CD4-positive, alpha-beta memory T cell (primary cell): ENCODE data around the gene DNMT3A. TPM values are rescaled to one million over a fixed set of nuclear protein-coding genes. Genes with fewer than 3 reads are reported as not detected.
A peak's percentile ranks its signal among the peaks of the same experiment; 100 is the strongest.

Experiments
- CTCF ChIA-PET: fragments of 350-600 bp; sonication (Branson Sonifier 250); formaldehyde crosslinking; loops from one replicate; lab custom pipeline; 2021; ENCODE audit warnings: inconsistent platforms; ENCODE audit not compliant: partially characterized antibody; lab: Charles Lee
- POLR2A ChIA-PET: fragments of 350-600 bp; sonication (Branson Sonifier 250); formaldehyde crosslinking; loops from one replicate; lab custom pipeline; 2021; ENCODE audit not compliant: partially characterized antibody; lab: Charles Lee
- DNase-seq, 5 donors: peaks; one replicate each; pipeline versions ENCODE4 v3.0.0 to v3.0.0-alpha.2; 2020 to 2022; ENCODE audit warnings: mixed read lengths in 1 of 5
- H3K27ac ChIP-seq: one replicate; pipeline ENCODE4 v1.7.0; 2013; ENCODE audit warnings: low read depth, low read length
- H3K27me3 ChIP-seq: 2 replicates; pipeline ENCODE4 v1.7.0; 2013; ENCODE audit warnings: mild to moderate bottlenecking, low read length, moderate library complexity; ENCODE audit not compliant: insufficient read depth
- H3K36me3 ChIP-seq: 2 replicates; pipeline ENCODE4 v1.7.0; 2013; ENCODE audit warnings: mild to moderate bottlenecking, low read length, moderate library complexity; ENCODE audit not compliant: insufficient read depth
- H3K4me1 ChIP-seq: 2 replicates; pipeline ENCODE4 v1.7.0; 2013; ENCODE audit warnings: mild to moderate bottlenecking, low read length, moderate library complexity; ENCODE audit not compliant: insufficient read depth
- H3K4me3 ChIP-seq, 2 donors: one replicate each; pipeline ENCODE4 v1.7.0; 2013; ENCODE audit warnings: low read length in 2 of 2, mild to moderate bottlenecking in 1 of 2
- H3K9me3 ChIP-seq, 2 donors: one replicate each; pipeline ENCODE4 v1.7.0; 2013; ENCODE audit warnings: low read length in 2 of 2, control low read depth in 1 of 2; ENCODE audit not compliant: control insufficient read depth in 1 of 2
- H3K27ac Mint-ChIP-seq, 7 donors: one replicate each; pipeline ENCODE4 v1.8.0; 2020 to 2021; ENCODE audit warnings: mixed read lengths in 7 of 7, mild to moderate bottlenecking in 6 of 7, inconsistent platforms in 3 of 7, moderate library complexity in 3 of 7
- H3K27me3 Mint-ChIP-seq, 2 donors: one replicate each; pipeline ENCODE4 v1.8.0; 2020 to 2021; ENCODE audit warnings: mixed read lengths in 2 of 2
- H3K36me3 Mint-ChIP-seq, 2 donors: one replicate each; pipeline ENCODE4 v1.8.0; 2020 to 2021; ENCODE audit warnings: mixed read lengths in 2 of 2, inconsistent platforms in 1 of 2, mild to moderate bottlenecking in 1 of 2
- H3K4me1 Mint-ChIP-seq, 4 donors: one replicate each; pipeline ENCODE4 v1.8.0; 2020 to 2021; ENCODE audit warnings: mixed read lengths in 4 of 4, mild to moderate bottlenecking in 1 of 4
- H3K4me3 Mint-ChIP-seq, 8 donors: one replicate each; pipeline ENCODE4 v1.8.0; 2020 to 2021; ENCODE audit warnings: mixed read lengths in 8 of 8, mild to moderate bottlenecking in 7 of 8, moderate library complexity in 6 of 8, inconsistent platforms in 3 of 8
- H3K9me3 Mint-ChIP-seq, 8 donors: one replicate each; pipeline ENCODE4 v1.8.0; 2020 to 2021; ENCODE audit warnings: mixed read lengths in 8 of 8, mild to moderate bottlenecking in 5 of 8, inconsistent platforms in 3 of 8, moderate library complexity in 1 of 8
- intact Hi-C: fragments of 100-400 bp; cut with micrococcal nuclease; formaldehyde crosslinking; loops from one replicate; pipeline ENCODE4 v1.15.1; 2023
- polyA plus RNA-seq, 2 donors: library from polyadenylated mRNA; unstranded; fragments of 300-500 nt; fragmentation: Illumina TruSeq; gene quantifications; one replicate each; pipeline ENCODE4 v1.2.3, GENCODE V29; 2021
- total RNA-seq, 2 experiments: library from RNA; stranded (reverse); gene quantifications; one replicate each; pipeline ENCODE4 v1.2.3, GENCODE V29; 2021

DNMT3A gene
- total and polyA plus RNA-seq, 4 experiments from 2014 or later, result 7.5 to 71.6 (median 38.4) TPM

DNA sequence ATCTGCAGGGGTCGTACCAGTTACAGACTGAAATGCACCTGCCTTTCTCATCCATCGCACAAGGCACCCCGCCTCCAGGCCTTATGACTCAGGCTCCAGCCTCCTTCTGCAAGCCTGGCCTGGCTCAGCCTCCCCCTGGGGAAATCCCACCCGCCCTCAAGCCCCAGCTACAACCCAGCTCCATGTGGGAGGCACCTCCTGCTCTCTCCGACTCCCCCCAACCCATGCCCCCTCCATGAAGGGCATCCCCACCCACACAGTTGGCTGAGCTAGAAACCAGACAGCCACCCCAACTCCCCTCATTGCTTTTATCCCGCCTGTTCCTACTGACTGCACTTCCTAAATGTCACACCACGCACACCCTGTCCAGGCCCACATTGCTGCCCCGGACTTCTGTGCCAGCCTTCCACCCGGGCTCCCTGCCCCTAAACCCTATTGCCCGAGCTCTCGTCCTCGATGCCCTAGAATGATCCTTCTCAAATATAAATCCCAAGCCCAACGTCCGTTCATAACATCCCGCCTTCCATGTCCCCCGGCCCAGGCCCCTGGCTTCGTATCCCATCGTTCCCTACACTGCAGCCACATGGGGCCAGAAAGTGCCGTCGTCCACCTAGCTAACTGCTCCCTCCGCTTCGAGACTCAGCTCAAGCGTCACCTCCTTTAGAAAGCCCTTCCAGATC lies 9.9 kb downstream of the DNMT3A start:
- peaks cover 0 to 12% (median 7%) of the 10 kb centered on the region in 8 donors for H3K9me3 Mint-ChIP-seq
- ChIA-PET POLR2A (interaction anchor here (1.8 kb wide), 1 partner anchor 30 kb away, joined by 4 read pairs; no protein-coding TSS in a partner anchor), CTCF (interaction anchor here (0.9 to 1.6 kb wide), 4 partner anchors 9 to 37 kb away, joined by 3 to 6 read pairs (median 4); no protein-coding TSS in a partner anchor)
- peaks cover 42 to 72% (median 57%) of the 10 kb centered on the region in 4 donors for H3K4me1 Mint-ChIP-seq
- Histone ChIP-seq H3K27me3 (no peaks in the 10 kb centered on the region), H3K36me3 (no peaks in the 10 kb centered on the region), H3K4me3 (no peak overlapping the region), H3K9me3 (peaks cover 0 to 1% of the 10 kb centered on the region in 2 donors), H3K27ac (no peak overlapping the region), H3K4me1 (peaks cover 34% of the 10 kb centered on the region)
- intact Hi-C loops, result no loop called here
- peak in 1 of 5 donors; percentile 27 for DNase-seq
- peaks cover 15 to 18% of the 10 kb centered on the region in 2 donors for H3K36me3 Mint-ChIP-seq
- H3K4me3 Mint-ChIP-seq, result no peak overlapping the region
- no peaks in the 10 kb centered on the region for H3K27me3 Mint-ChIP-seq
- H3K27ac Mint-ChIP-seq, result peak overlapping the region in 6 of 7 donors; percentile 46 to 88 (median 80)

DNA sequence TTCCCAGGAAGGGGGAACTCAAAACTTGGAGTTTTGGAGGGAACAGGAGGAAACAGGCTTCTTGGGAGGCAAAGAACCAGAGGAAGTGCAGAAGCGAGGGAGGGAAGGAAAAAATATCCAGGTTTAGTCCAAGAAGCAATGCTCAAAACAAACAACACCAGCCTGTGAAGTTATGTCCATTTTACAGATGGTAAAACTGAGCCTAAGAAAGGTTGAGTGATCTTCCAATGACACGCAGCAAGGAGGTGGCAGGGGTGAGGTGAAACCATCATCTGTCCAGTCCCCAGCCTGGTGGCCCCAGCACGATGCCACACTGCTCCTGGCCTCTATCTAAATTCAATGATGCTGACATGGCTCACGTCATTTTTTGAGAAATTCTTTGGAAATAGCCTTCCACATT lies 10.8 kb downstream of the DNMT3A start:
- Histone ChIP-seq H3K27me3 (no peaks in the 10 kb centered on the region), H3K9me3 (peaks cover 0 to 8% of the 10 kb centered on the region in 2 donors), H3K36me3 (no peaks in the 10 kb centered on the region), H3K27ac (no peak overlapping the region), H3K4me1 (peaks cover 26% of the 10 kb centered on the region), H3K4me3 (no peak overlapping the region)
- no peak for DNase-seq
- H3K9me3 Mint-ChIP-seq, result peaks cover 0 to 20% (median 12%) of the 10 kb centered on the region in 8 donors
- peaks cover 15 to 24% of the 10 kb centered on the region in 2 donors for H3K36me3 Mint-ChIP-seq
- CTCF ChIA-PET, result interaction anchor here (1.0 kb wide), 1 partner anchor 12 kb away, joined by 3 read pairs; no protein-coding TSS in a partner anchor
- POLR2A ChIA-PET, result interaction anchor here (1.4 to 1.8 kb wide), 2 partner anchors 11 to 31 kb away, joined by 4 read pairs; partner anchors contain the start of gene DNMT3A
- H3K27me3 Mint-ChIP-seq, result no peaks in the 10 kb centered on the region
- peaks cover 37 to 64% (median 52%) of the 10 kb centered on the region in 4 donors for H3K4me1 Mint-ChIP-seq
- peak overlapping the region in 3 of 7 donors; percentile 50 to 59 (median 53) for H3K27ac Mint-ChIP-seq
- intact Hi-C loops, result no loop called here
- H3K4me3 Mint-ChIP-seq, result no peak overlapping the region

DNA sequence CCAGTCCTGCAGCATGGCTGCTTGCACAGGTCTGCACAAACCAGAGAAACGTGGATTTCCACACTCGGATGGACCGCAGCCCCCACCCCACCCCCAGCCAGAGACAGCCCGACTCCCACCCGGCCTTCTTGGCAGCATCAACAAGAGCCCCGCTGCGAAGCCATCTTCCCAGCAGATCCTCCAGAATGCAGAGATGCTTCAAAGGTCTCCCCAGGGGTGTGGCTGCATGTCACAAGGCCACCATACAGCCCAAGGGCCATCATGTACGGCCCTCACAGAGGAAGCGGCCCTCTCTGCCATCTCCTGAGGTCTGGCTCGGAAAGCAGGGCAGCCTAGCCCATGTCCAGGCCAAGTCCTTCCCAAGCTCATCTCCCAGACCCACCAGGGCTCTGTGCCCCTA lies 11.5 kb downstream of the DNMT3A start:
- ChIA-PET CTCF (interaction anchor here (2.0 kb wide), 1 partner anchor 32 kb away, joined by 5 read pairs; no protein-coding TSS in a partner anchor), POLR2A (interaction anchor here (1.4 kb wide), 1 partner anchor 12 kb away, joined by 4 read pairs; the partner anchor contains the start of gene DNMT3A)
- peaks cover 0 to 8% of the 10 kb centered on the region in 2 donors for H3K9me3 ChIP-seq
- H3K4me1 ChIP-seq, result peaks cover 19% of the 10 kb centered on the region
- no peak overlapping the region for H3K4me3 ChIP-seq
- Mint-ChIP-seq H3K36me3 (peaks cover 20 to 29% of the 10 kb centered on the region in 2 donors), H3K4me1 (peaks cover 32 to 58% (median 46%) of the 10 kb centered on the region in 4 donors), H3K27ac (peak overlapping the region in 1 of 7 donors; percentile 52), H3K27me3 (no peaks in the 10 kb centered on the region), H3K9me3 (peaks cover 0 to 20% (median 15%) of the 10 kb centered on the region in 8 donors), H3K4me3 (no peak overlapping the region)
- no peaks in the 10 kb centered on the region for H3K27me3 ChIP-seq
- intact Hi-C loops, result no loop called here
- H3K36me3 ChIP-seq, result no peaks in the 10 kb centered on the region
- H3K27ac ChIP-seq, result no peak overlapping the region
- no peak for DNase-seq

DNA sequence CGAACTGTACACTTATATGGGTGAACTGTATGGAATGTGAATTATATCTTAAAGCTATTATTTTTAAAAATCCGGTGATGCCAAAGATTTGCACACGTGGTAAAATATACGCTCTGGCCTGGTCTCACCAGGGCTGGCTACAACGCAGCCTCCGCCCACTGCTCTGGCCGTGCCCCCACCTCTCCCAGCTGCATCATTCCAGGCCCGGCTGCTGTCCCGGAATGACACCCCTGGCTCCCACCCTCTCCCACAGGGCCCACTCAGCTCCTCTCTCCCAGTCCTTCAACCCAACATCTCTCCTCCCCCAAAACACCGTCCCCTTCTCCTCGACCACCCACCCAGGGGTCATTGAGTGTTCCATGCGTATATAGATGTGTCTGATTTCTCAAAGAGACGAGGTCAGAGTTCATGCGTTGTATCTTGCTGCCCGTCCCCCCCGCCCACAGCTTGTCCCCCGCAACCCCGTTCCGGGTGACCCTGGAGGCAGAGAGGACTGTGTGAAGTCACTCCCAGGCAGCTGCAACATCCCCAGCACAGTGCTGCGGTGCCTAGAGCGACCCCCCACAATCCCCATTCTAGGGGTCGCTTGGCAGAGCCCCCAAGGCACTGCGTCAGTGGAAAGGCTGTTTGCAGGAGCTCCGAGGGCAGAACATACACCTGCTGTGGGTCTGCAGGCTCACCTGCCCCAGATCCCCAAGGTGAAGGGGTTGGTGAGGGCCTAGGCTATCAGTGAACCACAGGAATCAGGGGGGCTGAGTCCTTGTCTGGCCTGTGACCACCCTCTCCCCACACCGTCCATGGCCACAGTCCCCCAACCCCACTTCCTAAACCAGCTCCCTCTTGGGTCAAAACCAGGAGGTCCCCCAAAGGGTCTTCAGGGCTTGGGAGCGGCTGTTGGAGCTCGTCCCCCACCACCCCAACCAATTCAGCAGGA lies 13.3 kb downstream of the DNMT3A start:
- H3K9me3 ChIP-seq, result peaks cover 0 to 8% of the 10 kb centered on the region in 2 donors
- H3K27me3 ChIP-seq, result no peaks in the 10 kb centered on the region
- H3K36me3 ChIP-seq, result no peaks in the 10 kb centered on the region
- H3K4me1 ChIP-seq, result peaks cover 14% of the 10 kb centered on the region
- Mint-ChIP-seq H3K27me3 (no peaks in the 10 kb centered on the region), H3K9me3 (peaks cover 0 to 20% (median 15%) of the 10 kb centered on the region in 8 donors), H3K36me3 (peaks cover 20 to 29% of the 10 kb centered on the region in 2 donors), H3K4me3 (peak overlapping the region in 1 of 8 donors; percentile 10), H3K27ac (peak overlapping the region in 4 of 7 donors; percentile 19 to 81 (median 31)), H3K4me1 (peaks cover 32 to 55% (median 42%) of the 10 kb centered on the region in 4 donors)
- intact Hi-C loops, result no loop called here
- no peak overlapping the region for H3K27ac ChIP-seq
- H3K4me3 ChIP-seq, result no peak overlapping the region
- no peak for DNase-seq
- CTCF ChIA-PET, result interaction anchor here (1.7 to 2.0 kb wide), 3 partner anchors 14 to 34 kb away, joined by 5 read pairs; no protein-coding TSS in a partner anchor
- POLR2A ChIA-PET, result interaction anchor here (0.6 to 2.3 kb wide), 4 partner anchors 14 to 490 kb away, joined by 3 to 12 read pairs (median 4); no protein-coding TSS in a partner anchor

DNA sequence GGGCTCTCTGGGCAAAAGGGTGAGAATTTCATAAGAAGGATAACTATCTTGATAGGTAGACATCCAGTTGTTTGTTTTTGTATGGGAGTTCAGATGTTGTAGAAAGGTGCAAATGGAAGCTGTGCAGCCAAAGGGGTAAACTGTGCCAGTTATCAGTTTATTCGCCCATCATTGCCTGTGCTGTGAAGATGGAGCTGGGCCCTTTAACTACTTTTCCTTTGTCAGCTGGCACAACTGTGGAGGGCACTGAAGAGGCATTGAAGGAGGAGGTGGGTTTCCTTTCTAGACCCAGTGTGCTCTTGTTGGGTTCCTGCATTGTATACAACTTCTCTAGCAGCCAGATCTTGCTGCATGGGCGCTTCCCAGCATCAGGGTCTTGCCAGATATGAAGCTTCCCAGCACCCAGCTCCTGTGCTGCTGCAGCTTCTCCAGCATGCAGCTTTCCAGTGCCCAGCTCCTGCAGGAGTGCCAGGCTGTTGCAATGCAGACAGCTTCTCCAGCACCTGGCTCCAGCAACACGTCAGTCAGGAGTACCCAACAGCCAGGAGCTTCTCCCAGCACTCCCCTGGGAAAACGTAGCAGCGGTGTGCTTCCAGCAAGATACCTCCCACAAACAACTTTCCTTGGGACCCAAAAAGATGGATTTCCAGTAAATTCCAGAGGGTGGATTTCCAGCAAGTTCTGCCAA lies 15.3 kb downstream of the DNMT3A start:
- peak overlapping the region in 3 of 7 donors; percentile 4 to 40 (median 6) for H3K27ac Mint-ChIP-seq
- ChIA-PET CTCF (interaction anchor here (0.6 to 1.9 kb wide), 4 partner anchors 10 to 36 kb away, joined by 3 to 5 read pairs (median 4); no protein-coding TSS in a partner anchor), POLR2A (interaction anchor here (0.6 to 2.3 kb wide), 5 partner anchors 9 to 365 kb away, joined by 3 to 12 read pairs (median 4); no protein-coding TSS in a partner anchor)
- intact Hi-C loops, result no loop called here
- Histone ChIP-seq H3K4me1 (peaks cover 33% of the 10 kb centered on the region), H3K27ac (no peak overlapping the region), H3K4me3 (no peak overlapping the region), H3K27me3 (no peaks in the 10 kb centered on the region), H3K36me3 (no peaks in the 10 kb centered on the region), H3K9me3 (peaks cover 0 to 8% of the 10 kb centered on the region in 2 donors)
- no peak for DNase-seq
- H3K4me3 Mint-ChIP-seq, result no peak overlapping the region
- H3K36me3 Mint-ChIP-seq, result peaks cover 18 to 29% of the 10 kb centered on the region in 2 donors
- H3K27me3 Mint-ChIP-seq, result no peaks in the 10 kb centered on the region
- peaks cover 0 to 20% (median 15%) of the 10 kb centered on the region in 8 donors for H3K9me3 Mint-ChIP-seq
- peaks cover 37 to 55% (median 46%) of the 10 kb centered on the region in 4 donors for H3K4me1 Mint-ChIP-seq
